IMR-90 (cell line): ENCODE data around the gene CASZ1. TPM values are rescaled to one million over a fixed set of nuclear protein-coding genes. Genes with fewer than 3 reads are reported as not detected.

ENCODE experiments used
- ATAC-seq: fragments of 200-7000 bp; cut with Tn5 transposase; 2 replicates; pipeline ENCODE4 v1.9.1; 2020; ENCODE audit warnings: low read depth, mild to moderate bottlenecking, moderate library complexity
- BruUV-seq: library from RNA; stranded (reverse); fragments of 400-500 nt; replicated peaks from 2 replicates; lab custom pipeline; 2021; lab: Mats Ljungman, UMichigan
- CTCF ChIA-PET: fragments of 300-600 bp; formaldehyde crosslinking; extraction: SDS; loops from one replicate; lab custom pipeline; 2021; ENCODE audit warnings: antibody characterized with exemption; lab: Yijun Ruan, JAX
- POLR2A ChIA-PET: fragments of 300-600 bp; sonication (Branson Sonifier 250); formaldehyde crosslinking; loops from one replicate; lab custom pipeline; 2022; ENCODE audit warnings: antibody characterized with exemption; ENCODE audit not compliant: unreplicated experiment; lab: Charles Lee
- DNase-seq: peaks from one replicate; pipeline ENCODE4 v3.0.0; 2013
- H2AFZ ChIP-seq: replicated peaks from 2 replicates; pipeline ENCODE3; 2013; ENCODE audit warnings: low read length, mild to moderate bottlenecking; ENCODE audit not compliant: poor library complexity
- H2AK5ac ChIP-seq: 2 replicates; pipeline ENCODE4 v1.6.1; 2013; ENCODE audit warnings: low read depth, low read length, inconsistent platforms
- H2AK9ac ChIP-seq: replicated peaks from 2 replicates; pipeline ENCODE3; 2013; ENCODE audit warnings: mild to moderate bottlenecking, low read depth, low read length, moderate library complexity; ENCODE audit not compliant: poor library complexity
- H2BK120ac ChIP-seq: 2 replicates; pipeline ENCODE4 v1.6.1; 2013; ENCODE audit warnings: low read depth, low read length, inconsistent platforms
- H2BK15ac ChIP-seq: 3 replicates; pipeline ENCODE4 v1.6.1; 2013; ENCODE audit warnings: low read depth, low read length, inconsistent platforms
- H2BK20ac ChIP-seq: 2 replicates; pipeline ENCODE4 v1.6.1; 2013; ENCODE audit warnings: low read depth, mild to moderate bottlenecking, inconsistent platforms, low read length, moderate library complexity
- H2BK5ac ChIP-seq: 2 replicates; pipeline ENCODE4 v1.6.1; 2013; ENCODE audit warnings: mild to moderate bottlenecking, low read depth, low read length, inconsistent platforms; ENCODE audit not compliant: poor library complexity, severe bottlenecking
- H3K14ac ChIP-seq: replicated peaks from 2 replicates; pipeline ENCODE4 v1.6.1; 2013; ENCODE audit warnings: low read depth, low read length, inconsistent platforms
- H3K18ac ChIP-seq: 2 replicates; pipeline ENCODE4 v1.6.1; 2013; ENCODE audit warnings: low read depth, low read length, control low read depth
- H3K23ac ChIP-seq: 2 replicates; pipeline ENCODE4 v1.6.1; 2013; ENCODE audit warnings: low read depth, low read length, inconsistent platforms
- H3K27ac ChIP-seq: 2 replicates; pipeline ENCODE4 v1.5.1; 2013; ENCODE audit warnings: mild to moderate bottlenecking, control low read depth, low read length; ENCODE audit not compliant: insufficient read depth
- H3K27me3 ChIP-seq: 2 replicates; pipeline ENCODE4 v1.6.1; 2013; ENCODE audit warnings: low read length; ENCODE audit not compliant: control insufficient read depth, insufficient read depth
- H3K36me3 ChIP-seq: 2 replicates; pipeline ENCODE4 v1.6.1; 2013; ENCODE audit warnings: low read length, mixed read lengths; ENCODE audit not compliant: control insufficient read depth, insufficient read depth
- H3K4ac ChIP-seq: 2 replicates; pipeline ENCODE4 v1.6.1; 2013; ENCODE audit warnings: low read depth, low read length, inconsistent platforms
- H3K4me1 ChIP-seq: 2 replicates; pipeline ENCODE4 v1.6.1; 2013; ENCODE audit warnings: low read length, mixed read lengths; ENCODE audit not compliant: control insufficient read depth, insufficient read depth
- H3K4me2 ChIP-seq: 2 replicates; pipeline ENCODE4 v1.6.1; 2013; ENCODE audit warnings: low read depth, mild to moderate bottlenecking, control low read depth, low read length, moderate library complexity
- H3K4me3 ChIP-seq: 2 replicates; pipeline ENCODE4 v1.5.1; 2013; ENCODE audit warnings: low read depth, mild to moderate bottlenecking, control low read depth, low read length, moderate library complexity; ENCODE audit not compliant: insufficient read depth
- H3K56ac ChIP-seq: 2 replicates; pipeline ENCODE4 v1.6.1; 2013; ENCODE audit warnings: low read length, inconsistent platforms; ENCODE audit not compliant: insufficient read depth; ENCODE audit errors: extremely low read depth
- H3K79me1 ChIP-seq, 2 experiments: 2 replicates each; pipeline ENCODE4 v1.6.1; 2013; ENCODE audit warnings: low read length in 2 of 2, inconsistent platforms in 1 of 2, low read depth in 1 of 2
- H3K9ac ChIP-seq: 2 replicates; pipeline ENCODE4 v1.6.1; 2013; ENCODE audit warnings: low read depth, low read length, control low read depth
- H3K9me1 ChIP-seq: 2 replicates; pipeline ENCODE4 v1.6.1; 2013; ENCODE audit warnings: low read length, inconsistent platforms; ENCODE audit not compliant: insufficient read depth
- H3K9me3 ChIP-seq: 2 replicates; pipeline ENCODE4 v1.6.1; 2013; ENCODE audit warnings: low read length; ENCODE audit not compliant: control insufficient read depth, insufficient read depth
- H4K20me1 ChIP-seq: 2 replicates; pipeline ENCODE4 v1.6.1; 2013; ENCODE audit warnings: low read length, inconsistent platforms; ENCODE audit not compliant: insufficient read depth
- H4K5ac ChIP-seq: 2 replicates; pipeline ENCODE4 v1.6.1; 2013; ENCODE audit warnings: mild to moderate bottlenecking, low read depth, low read length, control low read depth
- H4K8ac ChIP-seq, 2 experiments: 2 replicates each; pipeline ENCODE4 v1.6.1; 2013; ENCODE audit warnings: low read depth in 2 of 2, low read length in 2 of 2, control low read depth in 1 of 2, inconsistent platforms in 1 of 2
- H4K91ac ChIP-seq: 2 replicates; pipeline ENCODE4 v1.6.1; 2013; ENCODE audit warnings: low read depth, low read length, inconsistent platforms; ENCODE audit not compliant: insufficient read depth
- BHLHE40 ChIP-seq: fragments of 150-350 bp; IDR thresholded peaks from 2 replicates; pipeline ENCODE4 v1.6.1; 2016; ENCODE audit warnings: mild to moderate bottlenecking, low read depth, low read length
- CEBPB ChIP-seq: IDR thresholded peaks from 2 replicates; pipeline ENCODE4 v1.6.1; 2012; ENCODE audit warnings: low read depth, low read length, improper control_type of control experiment
- CHD1 ChIP-seq: IDR thresholded peaks from 2 replicates; pipeline ENCODE4 v1.6.1; 2012; ENCODE audit warnings: low read depth, low read length, improper control_type of control experiment
- FOS ChIP-seq: fragments of 150-350 bp; IDR thresholded peaks from 2 replicates; pipeline ENCODE4 v1.6.1; 2016; ENCODE audit warnings: low read depth, low read length
- MAFK ChIP-seq: IDR thresholded peaks from 2 replicates; pipeline ENCODE4 v1.6.1; 2012; ENCODE audit warnings: low read depth, low read length, improper control_type of control experiment
- MAZ ChIP-seq: IDR thresholded peaks from 2 replicates; pipeline ENCODE4 v1.6.1; 2012; ENCODE audit warnings: low read depth, mild to moderate bottlenecking, low read length, improper control_type of control experiment, moderate library complexity, borderline replicate concordance
- MXI1 ChIP-seq: IDR thresholded peaks from 2 replicates; pipeline ENCODE4 v1.6.1; 2012; ENCODE audit warnings: low read depth, mild to moderate bottlenecking, low read length, moderate library complexity, borderline replicate concordance
- NFE2L2 ChIP-seq: fragments of 150-350 bp; IDR thresholded peaks from 2 replicates; pipeline ENCODE4 v1.6.1; 2016; ENCODE audit warnings: low read depth, mild to moderate bottlenecking, low read length
- POLR2A ChIP-seq: IDR thresholded peaks from 2 replicates; pipeline ENCODE4 v1.6.1; 2012; ENCODE audit warnings: mild to moderate bottlenecking, low read depth, low read length
- RAD21 ChIP-seq: IDR thresholded peaks from 2 replicates; pipeline ENCODE4 v1.6.1; 2012; ENCODE audit warnings: low read length, improper control_type of control experiment
- RCOR1 ChIP-seq: IDR thresholded peaks from 2 replicates; pipeline ENCODE4 v1.6.1; 2012; ENCODE audit warnings: mild to moderate bottlenecking, low read length, improper control_type of control experiment; ENCODE audit not compliant: insufficient replicate concordance
- RFX5 ChIP-seq: IDR thresholded peaks from 2 replicates; pipeline ENCODE4 v1.8.0; 2012; ENCODE audit warnings: low read depth, mild to moderate bottlenecking, low read length, moderate library complexity
- SMC3 ChIP-seq: fragments of 150-350 bp; IDR thresholded peaks from 2 replicates; pipeline ENCODE4 v1.6.1; 2016; ENCODE audit warnings: low read depth, mild to moderate bottlenecking, antibody characterized with exemption, low read length, moderate library complexity
- WGBS, 2 experiments: methylation state at CpG; one replicate each; pipeline versions ENCODE4 v1.1.5 to v1.1.7; 2013; ENCODE audit warnings: missing lambda C conversion rate in 2 of 2; ENCODE audit not compliant: insufficient read length in 1 of 2; ENCODE audit errors: extremely low coverage in 2 of 2; 5-methylcytosine and 5-hydroxymethylcytosine counted together
- dilution Hi-C: fragments of 300-500 bp; cut with HindIII; formaldehyde crosslinking; loops from one replicate; pipeline ENCODE4 v1.14.3; 2018; ENCODE audit warnings: low sequenced_read_pairs; ENCODE audit not compliant: unreplicated experiment
- in situ Hi-C: fragments of 300-500 bp; cut with MboI; formaldehyde crosslinking; loops from 3 replicates; pipeline ENCODE4 v1.14.3; 2019; ENCODE audit warnings: low sequenced_read_pairs, inconsistent platforms, mixed read lengths
- intact Hi-C: fragments of 100-400 bp; cut with micrococcal nuclease; formaldehyde crosslinking; loops from 2 replicates; pipeline ENCODE4 v1.10.0; 2022
- polyA plus RNA-seq, 3 experiments: library from polyadenylated mRNA; depleted of rRNA; stranded (reverse); fragments of >200 nt; gene quantifications; 2 replicates each; pipeline ENCODE4 v1.2.3, GENCODE V29; 2012; ENCODE audit warnings: low replicate concordance in 1 of 3
- total RNA-seq: library from RNA; depleted of rRNA; stranded (reverse); fragments of >200 nt; gene quantifications from 2 replicates; pipeline ENCODE4 v1.2.3, GENCODE V29; 2012
- TF ChIP-seq, protein P1 (sequence below): conservative IDR thresholded peaks from 2 replicates; pipeline ENCODE4 v1.5.1; 2012; ENCODE audit warnings: mild to moderate bottlenecking, low read depth, low read length, improper control_type of control experiment
- TF ChIP-seq, protein P2 (sequence below): fragments of 150-350 bp; IDR thresholded peaks from 2 replicates; pipeline ENCODE4 v1.6.1; 2016; ENCODE audit warnings: low read depth, mild to moderate bottlenecking, low read length, moderate library complexity, borderline replicate concordance
- TF ChIP-seq, protein P3 (sequence below): fragments of 150-350 bp; IDR thresholded peaks from 2 replicates; pipeline ENCODE4 v1.6.1; 2017; ENCODE audit warnings: mild to moderate bottlenecking, antibody characterized with exemption, low read length, low read depth

Gene CASZ1
- total and polyA plus RNA-seq, 2 of the 4 experiments (the other 2 are of a cell fraction): 0.18 to 0.24 TPM

DNA sequence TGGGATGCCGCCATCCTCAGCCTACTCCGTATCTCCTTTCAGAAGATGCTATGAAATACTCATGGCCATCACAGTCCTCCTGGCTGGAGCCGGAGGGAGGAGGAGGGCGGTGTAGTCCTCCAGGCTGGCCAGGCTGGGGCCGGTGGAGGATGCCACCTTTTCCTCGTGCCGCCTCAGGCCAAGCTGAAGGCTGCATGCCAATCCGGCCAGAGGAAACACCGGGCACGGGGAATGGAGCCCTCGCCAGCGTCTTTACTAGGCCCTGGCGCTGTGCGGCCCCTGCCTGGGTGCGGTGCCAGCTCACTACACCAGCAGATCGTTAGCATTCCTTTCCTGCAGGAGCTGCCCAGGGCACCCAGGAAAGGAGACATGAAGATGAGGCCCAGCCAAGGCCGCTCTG is 70.1 kb downstream of the CASZ1 start:
- ATAC-seq: no peak
- in situ Hi-C loops (no loop called here), dilution Hi-C loops (no loop called here)

More for the DNA sequence above, 70.1 kb downstream of the CASZ1 start:
- Histone ChIP-seq H4K5ac (no peak overlapping the region), H3K27me3 (peaks cover 29% of the 10 kb centered on the region), H2BK20ac (no peak overlapping the region), H2BK120ac (no peak overlapping the region), H3K9ac (no peak overlapping the region), H3K9me1 (no peaks in the 10 kb centered on the region), H3K56ac (no peak overlapping the region), H3K27ac (no peak overlapping the region), H2AK9ac (no peak overlapping the region), H3K4me2 (no peak overlapping the region), H3K79me1 (no peaks in the 10 kb centered on the region), H2AK5ac (no peak overlapping the region), H3K4ac (no peak overlapping the region), H2BK15ac (no peak overlapping the region), H4K8ac (no peak overlapping the region), H3K23ac (no peak overlapping the region), H3K9me3 (no peaks in the 10 kb centered on the region), H3K4me1 (peaks cover 8% of the 10 kb centered on the region; the same call in 1 of the 2 replicates), H2AFZ (no peak overlapping the region), H3K36me3 (no peaks in the 10 kb centered on the region), H4K20me1 (no peaks in the 10 kb centered on the region), H3K4me3 (no peak overlapping the region), H3K14ac (no peak overlapping the region), H2BK5ac (no peak overlapping the region), H4K91ac (no peak overlapping the region), H3K18ac (no peak overlapping the region)
- CTCF ChIA-PET: no interaction called here
- 72% methylated on average over 8 of the region's 17 CpGs; no CpG with 5 or more reads in 1 of the 2 experiments for WGBS, 2 experiments
- no TSS peak for BruUV-seq
- intact Hi-C loops: no loop called here
- no peak for DNase-seq
- POLR2A ChIA-PET: no interaction called here
- TF ChIP-seq MAFK (no peak), SMC3 (no peak), MXI1 (no peak), RAD21 (no peak), MAZ (no peak), POLR2A (no peak), BHLHE40 (no peak), CEBPB (no peak), NFE2L2 (no peak), RFX5 (no peak), FOS (no peak), RCOR1 (no peak), CHD1 (no peak)
- TF ChIP-seq, protein P1, sequence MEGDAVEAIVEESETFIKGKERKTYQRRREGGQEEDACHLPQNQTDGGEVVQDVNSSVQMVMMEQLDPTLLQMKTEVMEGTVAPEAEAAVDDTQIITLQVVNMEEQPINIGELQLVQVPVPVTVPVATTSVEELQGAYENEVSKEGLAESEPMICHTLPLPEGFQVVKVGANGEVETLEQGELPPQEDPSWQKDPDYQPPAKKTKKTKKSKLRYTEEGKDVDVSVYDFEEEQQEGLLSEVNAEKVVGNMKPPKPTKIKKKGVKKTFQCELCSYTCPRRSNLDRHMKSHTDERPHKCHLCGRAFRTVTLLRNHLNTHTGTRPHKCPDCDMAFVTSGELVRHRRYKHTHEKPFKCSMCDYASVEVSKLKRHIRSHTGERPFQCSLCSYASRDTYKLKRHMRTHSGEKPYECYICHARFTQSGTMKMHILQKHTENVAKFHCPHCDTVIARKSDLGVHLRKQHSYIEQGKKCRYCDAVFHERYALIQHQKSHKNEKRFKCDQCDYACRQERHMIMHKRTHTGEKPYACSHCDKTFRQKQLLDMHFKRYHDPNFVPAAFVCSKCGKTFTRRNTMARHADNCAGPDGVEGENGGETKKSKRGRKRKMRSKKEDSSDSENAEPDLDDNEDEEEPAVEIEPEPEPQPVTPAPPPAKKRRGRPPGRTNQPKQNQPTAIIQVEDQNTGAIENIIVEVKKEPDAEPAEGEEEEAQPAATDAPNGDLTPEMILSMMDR: no peak
- TF ChIP-seq, protein P2, sequence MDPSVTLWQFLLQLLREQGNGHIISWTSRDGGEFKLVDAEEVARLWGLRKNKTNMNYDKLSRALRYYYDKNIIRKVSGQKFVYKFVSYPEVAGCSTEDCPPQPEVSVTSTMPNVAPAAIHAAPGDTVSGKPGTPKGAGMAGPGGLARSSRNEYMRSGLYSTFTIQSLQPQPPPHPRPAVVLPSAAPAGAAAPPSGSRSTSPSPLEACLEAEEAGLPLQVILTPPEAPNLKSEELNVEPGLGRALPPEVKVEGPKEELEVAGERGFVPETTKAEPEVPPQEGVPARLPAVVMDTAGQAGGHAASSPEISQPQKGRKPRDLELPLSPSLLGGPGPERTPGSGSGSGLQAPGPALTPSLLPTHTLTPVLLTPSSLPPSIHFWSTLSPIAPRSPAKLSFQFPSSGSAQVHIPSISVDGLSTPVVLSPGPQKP: no peak
- TF ChIP-seq, protein P3, sequence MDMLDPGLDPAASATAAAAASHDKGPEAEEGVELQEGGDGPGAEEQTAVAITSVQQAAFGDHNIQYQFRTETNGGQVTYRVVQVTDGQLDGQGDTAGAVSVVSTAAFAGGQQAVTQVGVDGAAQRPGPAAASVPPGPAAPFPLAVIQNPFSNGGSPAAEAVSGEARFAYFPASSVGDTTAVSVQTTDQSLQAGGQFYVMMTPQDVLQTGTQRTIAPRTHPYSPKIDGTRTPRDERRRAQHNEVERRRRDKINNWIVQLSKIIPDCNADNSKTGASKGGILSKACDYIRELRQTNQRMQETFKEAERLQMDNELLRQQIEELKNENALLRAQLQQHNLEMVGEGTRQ: no peak
